GM10248 (cell line): Measurements from ENCODE around the gene PHACTR3.

ENCODE experiments used
- CTCF ChIA-PET: fragments of 300-600 bp; sonication (Branson Sonifier 250); formaldehyde crosslinking; extraction: SDS; loops from one replicate; lab custom pipeline; 2021; ENCODE audit warnings: antibody characterized with exemption; lab: Yijun Ruan, JAX
- POLR2A ChIA-PET: fragments of 350-650 bp; sonication (Branson Sonifier 250); formaldehyde crosslinking; extraction: SDS; loops from one replicate; lab custom pipeline; 2020; ENCODE audit warnings: antibody characterized with exemption; lab: Yijun Ruan, JAX
- DNase-seq: peaks from one replicate; pipeline ENCODE4 v3.0.0; 2012; ENCODE audit errors: extremely low spot score
- CTCF ChIP-seq: IDR thresholded peaks from 2 replicates; pipeline ENCODE4 v1.5.1; 2012; ENCODE audit warnings: mild to moderate bottlenecking, low read depth; ENCODE audit errors: extremely low read depth, missing control alignments, control extremely low read depth

PHACTR3 gene

GRCh38 chr20:59825944-59826759 is 221.8 kb downstream of the PHACTR3 start:
- POLR2A ChIA-PET: no interaction called here
- no peak for TF ChIP-seq CTCF
- DNase-seq: no peak
- CTCF ChIA-PET: interaction anchor here (1.1 kb wide), 1 partner anchor 24 kb away, joined by 4 read pairs; no protein-coding TSS in a partner anchor

GRCh38 chr20:59827138-59828056 is 223.1 kb downstream of the PHACTR3 start:
- ChIA-PET POLR2A (no interaction called here), CTCF (no interaction called here)
- TF ChIP-seq CTCF: no peak
- DNase-seq: no peak

GRCh38 chr20:59828125-59829053 is 224.0 kb downstream of the PHACTR3 start:
- no peak for TF ChIP-seq CTCF
- ChIA-PET POLR2A (no interaction called here), CTCF (interaction anchor here (1.0 to 1.6 kb wide), 2 partner anchors 9 to 21 kb away, joined by 3 read pairs; no protein-coding TSS in a partner anchor)
- no peak for DNase-seq

- no peak for TF ChIP-seq CTCF
- ChIA-PET POLR2A (no interaction called here), CTCF (interaction anchor here (1.0 to 1.6 kb wide), 2 partner anchors 8 to 22 kb away, joined by 3 read pairs; no protein-coding TSS in a partner anchor)
- peak; percentile 14 for DNase-seq
Measured at GRCh38 chr20:59829054-59829785, 224.9 kb downstream of the PHACTR3 start.

GRCh38 chr20:59829786-59830664 is 225.7 kb downstream of the PHACTR3 start:
- POLR2A ChIA-PET: no interaction called here
- CTCF ChIA-PET: interaction anchor here (1.3 kb wide), 1 partner anchor 20 kb away, joined by 4 read pairs; no protein-coding TSS in a partner anchor

More at GRCh38 chr20:59829786-59830664, 225.7 kb downstream of the PHACTR3 start:
- no peak for TF ChIP-seq CTCF
- peak; percentile 10 for DNase-seq
